WI38 (cell line): ENCODE data around the gene ORMDL1.

Source experiments
- H3K4me3 ChIP-seq: 2 replicates; pipeline ENCODE4 v1.5.1; 2011; ENCODE audit warnings: low read depth, mild to moderate bottlenecking, control low read depth, low read length
- TF ChIP-seq, protein P1 (sequence below): IDR thresholded peaks from 2 replicates; pipeline ENCODE4 v1.5.1; 2012; ENCODE audit warnings: low read depth, mild to moderate bottlenecking, control low read depth, low read length

ORMDL1 gene

DNA sequence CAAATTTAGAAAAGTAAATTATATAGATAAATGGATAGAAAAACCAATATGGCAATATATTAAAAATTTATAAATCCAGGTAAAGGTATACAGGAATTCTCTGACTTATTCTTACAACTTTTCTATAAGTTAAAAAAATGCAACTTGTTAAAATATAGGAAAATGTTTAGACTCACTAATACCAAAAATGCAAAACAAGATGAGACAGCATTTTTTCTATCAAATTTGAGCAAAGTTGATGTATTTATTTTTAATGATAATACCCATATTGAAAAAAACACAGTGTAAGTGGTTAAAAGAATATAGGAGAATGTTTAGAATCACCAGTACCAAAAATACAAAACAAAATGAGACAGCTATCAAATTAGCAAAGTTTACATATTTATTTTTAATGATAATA, 57.3 kb downstream of the ORMDL1 start:
- no peak overlapping the region for H3K4me3 ChIP-seq
- TF ChIP-seq, protein P1, sequence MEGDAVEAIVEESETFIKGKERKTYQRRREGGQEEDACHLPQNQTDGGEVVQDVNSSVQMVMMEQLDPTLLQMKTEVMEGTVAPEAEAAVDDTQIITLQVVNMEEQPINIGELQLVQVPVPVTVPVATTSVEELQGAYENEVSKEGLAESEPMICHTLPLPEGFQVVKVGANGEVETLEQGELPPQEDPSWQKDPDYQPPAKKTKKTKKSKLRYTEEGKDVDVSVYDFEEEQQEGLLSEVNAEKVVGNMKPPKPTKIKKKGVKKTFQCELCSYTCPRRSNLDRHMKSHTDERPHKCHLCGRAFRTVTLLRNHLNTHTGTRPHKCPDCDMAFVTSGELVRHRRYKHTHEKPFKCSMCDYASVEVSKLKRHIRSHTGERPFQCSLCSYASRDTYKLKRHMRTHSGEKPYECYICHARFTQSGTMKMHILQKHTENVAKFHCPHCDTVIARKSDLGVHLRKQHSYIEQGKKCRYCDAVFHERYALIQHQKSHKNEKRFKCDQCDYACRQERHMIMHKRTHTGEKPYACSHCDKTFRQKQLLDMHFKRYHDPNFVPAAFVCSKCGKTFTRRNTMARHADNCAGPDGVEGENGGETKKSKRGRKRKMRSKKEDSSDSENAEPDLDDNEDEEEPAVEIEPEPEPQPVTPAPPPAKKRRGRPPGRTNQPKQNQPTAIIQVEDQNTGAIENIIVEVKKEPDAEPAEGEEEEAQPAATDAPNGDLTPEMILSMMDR, result no peak

DNA sequence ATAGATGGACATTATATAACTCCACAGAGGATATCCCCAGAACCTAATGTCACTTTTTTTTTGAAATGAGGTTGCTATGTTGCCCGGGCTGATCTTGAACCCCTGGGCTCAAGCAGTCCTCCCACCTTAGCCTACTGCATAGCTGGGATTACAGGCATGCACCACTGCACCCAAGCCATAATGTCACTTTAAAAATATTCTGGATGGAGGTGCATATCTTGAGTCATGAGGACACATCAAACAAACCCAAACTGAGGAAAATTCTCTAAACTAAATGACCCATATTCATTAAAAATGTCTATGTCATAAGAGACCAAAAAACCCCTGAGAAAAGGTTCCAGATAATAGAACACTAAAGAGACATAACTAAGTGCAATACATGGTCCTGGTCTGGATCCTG, 57.9 kb downstream of the ORMDL1 start:
- TF ChIP-seq, protein P1, result no peak

DNA sequence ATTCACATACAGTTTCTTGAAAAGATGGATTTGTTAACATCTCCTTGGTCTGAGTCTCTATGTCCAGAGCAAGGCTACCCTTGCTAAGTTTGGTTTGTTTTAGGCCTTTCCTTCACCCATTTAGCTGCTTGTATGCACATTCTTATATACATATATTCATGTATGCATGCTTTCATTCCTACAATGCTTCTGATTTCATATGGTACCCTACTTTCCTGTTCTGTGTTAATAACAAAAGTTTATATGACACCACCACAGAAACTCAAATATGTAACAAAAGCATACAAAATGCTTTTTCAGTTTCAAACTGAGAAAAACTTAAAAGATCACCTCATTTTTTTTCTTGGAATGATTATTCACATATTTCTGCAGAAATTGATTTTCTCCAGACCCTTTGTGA, 60.9 kb downstream of the ORMDL1 start:
- H3K4me3 ChIP-seq, result no peak overlapping the region

More for the DNA sequence above, 57.9 kb downstream of the ORMDL1 start:
- H3K4me3 ChIP-seq, result no peak overlapping the region

More for the DNA sequence above, 60.9 kb downstream of the ORMDL1 start:
- TF ChIP-seq, protein P1, result no peak
